Sigmoid colon (tissue), 7 donors: ENCODE results near the gene ZBTB7B. TPM values are rescaled to one million over a fixed set of nuclear protein-coding genes. Genes with fewer than 3 reads are reported as not detected.

Source experiments
- DNase-seq: peaks from one replicate; pipeline ENCODE4 v3.0.0-alpha.2; 2019
- H3K27ac ChIP-seq, 4 donors: fragments of 200-600 bp; sonication (generic); one replicate each; pipeline ENCODE4 v1.5.1; 2016 to 2019; ENCODE audit warnings: mild to moderate bottlenecking in 1 of 4
- H3K27me3 ChIP-seq, 3 donors: fragments of 200-600 bp; sonication (generic); one replicate each; pipeline ENCODE4 v1.5.1; 2019; ENCODE audit warnings: mild to moderate bottlenecking in 1 of 3
- H3K36me3 ChIP-seq, 4 donors: fragments of 200-600 bp; sonication (generic); one replicate each; pipeline ENCODE4 v1.5.1; 2016 to 2019
- H3K4me1 ChIP-seq, 4 donors: fragments of 200-600 bp; sonication (generic); one replicate each; pipeline ENCODE4 v1.5.1; 2017 to 2019
- H3K4me3 ChIP-seq, 4 donors: fragments of 200-600 bp; sonication (generic); one replicate each; pipeline ENCODE4 v1.5.1; 2017 to 2019; ENCODE audit warnings: mild to moderate bottlenecking in 2 of 4, moderate library complexity in 1 of 4
- H3K9me3 ChIP-seq, 4 donors: fragments of 200-600 bp in 3 of 4; sonication (generic) in 3 of 4; one replicate each; pipeline versions ENCODE4 v1.5.1 to v1.6.1; 2013 to 2019
- EP300 ChIP-seq, 4 donors: sonication (generic); formaldehyde crosslinking; IDR thresholded peaks; one replicate each; pipeline ENCODE4 v1.6.1; 2017; ENCODE audit warnings: antibody characterized with exemption in 4 of 4
- POLR2A ChIP-seq, 2 donors: fragments of 450-650 bp; IDR thresholded peaks; one replicate each; pipeline ENCODE4 v1.6.1; 2016; ENCODE audit warnings: antibody characterized with exemption in 2 of 2, mild to moderate bottlenecking in 2 of 2, moderate library complexity in 2 of 2
- POLR2AphosphoS5 ChIP-seq, 4 donors: sonication (generic); formaldehyde crosslinking; IDR thresholded peaks; one replicate each; pipeline ENCODE4 v1.6.1; 2017; ENCODE audit warnings: antibody characterized with exemption in 4 of 4
- WGBS, 2 donors: extraction: QIAGEN DNeasy Blood & Tissue Kit; methylation state at CpG; one replicate each; pipeline ENCODE4 v1.1.7; 2013; 5-methylcytosine and 5-hydroxymethylcytosine counted together
- intact Hi-C: fragments of 100-400 bp; cut with DNase I; formaldehyde crosslinking; loops from one replicate; pipeline ENCODE4 v1.15.1; 2023
- polyA plus RNA-seq, 3 donors: library from polyadenylated mRNA; stranded (reverse); fragments of 200-250 nt; gene quantifications; one replicate each; pipeline ENCODE4 v1.2.3, GENCODE V29; 2013
- total RNA-seq, 4 donors: library from RNA; depleted of rRNA; stranded (reverse); fragments of >200 nt; gene quantifications; one replicate each; pipeline ENCODE4 v1.1.0, GENCODE V29; 2016
- TF ChIP-seq, protein P1 (sequence below), 4 experiments: fragments of 450-650 bp in 3 of 4; fragments of 200-600 bp in 1 of 4; IDR thresholded peaks; one replicate each; pipeline ENCODE4 v1.5.1; 2016 to 2019; ENCODE audit warnings: antibody characterized with exemption in 4 of 4, mild to moderate bottlenecking in 3 of 4, moderate library complexity in 2 of 4
- donor health status: healthy with polysubstance abuse.
- donor health status: Bipolar disorder and iron deficiency.
- donor health status: healthy.

ZBTB7B gene
- total and polyA plus RNA-seq, 7 donors, result 24.4 to 342 (median 35.3) TPM

DNA sequence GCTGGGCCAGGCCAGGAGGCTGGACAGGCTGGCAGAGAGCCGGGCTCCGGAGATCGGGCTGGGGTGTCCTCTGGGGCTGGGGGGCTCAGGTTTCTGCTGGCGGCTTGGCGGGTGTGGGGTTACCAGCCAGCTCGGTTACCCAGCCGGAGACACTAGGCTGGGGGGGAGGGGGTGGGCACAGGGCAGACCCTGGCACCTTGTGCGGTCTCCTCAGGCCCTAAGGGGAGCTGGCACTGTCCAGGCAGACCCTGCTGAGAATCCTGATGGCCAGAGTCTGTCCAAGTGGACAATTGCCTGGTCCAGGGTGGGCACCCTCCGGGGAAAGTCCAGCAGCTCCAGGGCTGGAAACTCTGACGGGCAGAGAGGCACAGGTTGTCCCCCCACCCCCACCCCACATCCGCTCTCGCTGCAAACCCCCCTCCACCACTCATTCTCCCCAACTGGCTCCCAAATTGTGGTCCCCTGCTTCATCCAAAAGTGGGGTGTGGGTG, 6.7 kb downstream of the ZBTB7B start:
- DNase-seq, result no peak
- intact Hi-C loops, result no loop called here
- Histone ChIP-seq H3K4me1 (peaks cover 0 to 93% (median 76%) of the 10 kb centered on the region in 4 donors), H3K4me3 (peak overlapping the region in 2 of 4 donors; percentile 15 to 25), H3K27me3 (no peaks in the 10 kb centered on the region), H3K36me3 (peaks cover 0 to 4% (median 0%) of the 10 kb centered on the region in 4 donors), H3K27ac (peak overlapping the region; percentile 96 to 99 (median 98)), H3K9me3 (no peaks in the 10 kb centered on the region)
- 75 to 77% methylated on average over 12 of the region's 12 CpGs for WGBS, 2 donors
- TF ChIP-seq EP300 (IDR thresholded peaks at IDR 0.05), result no peak
- TF ChIP-seq, protein P1, sequence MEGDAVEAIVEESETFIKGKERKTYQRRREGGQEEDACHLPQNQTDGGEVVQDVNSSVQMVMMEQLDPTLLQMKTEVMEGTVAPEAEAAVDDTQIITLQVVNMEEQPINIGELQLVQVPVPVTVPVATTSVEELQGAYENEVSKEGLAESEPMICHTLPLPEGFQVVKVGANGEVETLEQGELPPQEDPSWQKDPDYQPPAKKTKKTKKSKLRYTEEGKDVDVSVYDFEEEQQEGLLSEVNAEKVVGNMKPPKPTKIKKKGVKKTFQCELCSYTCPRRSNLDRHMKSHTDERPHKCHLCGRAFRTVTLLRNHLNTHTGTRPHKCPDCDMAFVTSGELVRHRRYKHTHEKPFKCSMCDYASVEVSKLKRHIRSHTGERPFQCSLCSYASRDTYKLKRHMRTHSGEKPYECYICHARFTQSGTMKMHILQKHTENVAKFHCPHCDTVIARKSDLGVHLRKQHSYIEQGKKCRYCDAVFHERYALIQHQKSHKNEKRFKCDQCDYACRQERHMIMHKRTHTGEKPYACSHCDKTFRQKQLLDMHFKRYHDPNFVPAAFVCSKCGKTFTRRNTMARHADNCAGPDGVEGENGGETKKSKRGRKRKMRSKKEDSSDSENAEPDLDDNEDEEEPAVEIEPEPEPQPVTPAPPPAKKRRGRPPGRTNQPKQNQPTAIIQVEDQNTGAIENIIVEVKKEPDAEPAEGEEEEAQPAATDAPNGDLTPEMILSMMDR (IDR thresholded peaks at IDR 0.05), result no peak
- TF ChIP-seq POLR2AphosphoS5 (IDR thresholded peaks at IDR 0.05), result no peak
- TF ChIP-seq POLR2A (IDR thresholded peaks at IDR 0.05), result no peak

DNA sequence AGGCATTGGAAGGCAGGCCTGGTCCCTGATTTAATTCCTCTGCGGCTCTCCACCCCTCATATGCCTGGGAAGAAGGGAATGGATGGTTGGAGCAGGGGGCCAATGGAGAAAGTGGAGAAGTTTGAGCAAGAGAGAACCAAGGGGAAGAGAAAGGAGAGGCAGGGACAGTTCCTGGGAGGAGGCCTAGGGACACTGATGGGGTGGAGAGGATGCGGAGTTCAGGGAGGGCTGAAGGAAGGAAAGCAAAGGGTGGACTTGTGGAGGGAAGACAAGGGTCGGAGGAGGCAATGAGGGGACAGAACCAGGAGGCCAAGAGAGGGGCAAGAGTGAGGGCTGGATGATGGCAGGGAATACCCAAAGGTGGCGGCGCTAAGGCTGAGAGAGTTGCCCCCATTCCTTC, 7.1 kb downstream of the ZBTB7B start:
- intact Hi-C loops, result no loop called here

GRCh38 chr1:155010211-155010918, 7.8 kb downstream of the ZBTB7B start:
- TF ChIP-seq POLR2A (IDR thresholded peaks at IDR 0.05) (no peak), POLR2AphosphoS5 (IDR thresholded peaks at IDR 0.05) (no peak), EP300 (IDR thresholded peaks at IDR 0.05) (no peak)
- TF ChIP-seq, protein P1 (IDR thresholded peaks at IDR 0.05), result no peak
- H3K27ac ChIP-seq, result peak overlapping the region; percentile 64 to 98 (median 97)
- no peak for DNase-seq
- no peaks in the 10 kb centered on the region for H3K9me3 ChIP-seq
- H3K36me3 ChIP-seq, result peaks cover 0 to 15% (median 7%) of the 10 kb centered on the region in 4 donors
- intact Hi-C loops, result no loop called here
- H3K4me1 ChIP-seq, result peaks cover 0 to 82% (median 65%) of the 10 kb centered on the region in 4 donors
- H3K4me3 ChIP-seq, result no peak overlapping the region
- H3K27me3 ChIP-seq, result no peaks in the 10 kb centered on the region
- WGBS, 2 donors, result 33 to 40% methylated on average over 11 of the region's 11 CpGs

More for the DNA sequence above, 7.1 kb downstream of the ZBTB7B start:
- Histone ChIP-seq H3K4me1 (peaks cover 0 to 88% (median 71%) of the 10 kb centered on the region in 4 donors), H3K27ac (peak overlapping the region; percentile 29 to 98 (median 97)), H3K4me3 (no peak overlapping the region), H3K9me3 (no peaks in the 10 kb centered on the region), H3K36me3 (peaks cover 0 to 9% (median 3%) of the 10 kb centered on the region in 4 donors), H3K27me3 (no peaks in the 10 kb centered on the region)
- TF ChIP-seq POLR2AphosphoS5 (IDR thresholded peaks at IDR 0.05) (no peak), EP300 (IDR thresholded peaks at IDR 0.05) (no peak), POLR2A (IDR thresholded peaks at IDR 0.05) (no peak)
- TF ChIP-seq, protein P1 (IDR thresholded peaks at IDR 0.05), result no peak
- 84 to 90% methylated on average over 5 of the region's 5 CpGs for WGBS, 2 donors
- DNase-seq, result no peak

GRCh38 chr1:155011004-155011416, 8.4 kb downstream of the ZBTB7B start:
- peak overlapping the region; percentile 64 to 98 (median 97) for H3K27ac ChIP-seq
- DNase-seq, result no peak
- peaks cover 0 to 76% (median 58%) of the 10 kb centered on the region in 4 donors for H3K4me1 ChIP-seq
- TF ChIP-seq POLR2AphosphoS5 (IDR thresholded peaks at IDR 0.05) (no peak), EP300 (IDR thresholded peaks at IDR 0.05) (no peak), POLR2A (IDR thresholded peaks at IDR 0.05) (no peak)
- TF ChIP-seq, protein P1 (IDR thresholded peaks at IDR 0.05), result no peak
- WGBS, 2 donors, result 62 to 78% methylated on average over 5 of the region's 5 CpGs
- no peaks in the 10 kb centered on the region for H3K27me3 ChIP-seq
- no peak overlapping the region for H3K4me3 ChIP-seq
- no peaks in the 10 kb centered on the region for H3K9me3 ChIP-seq
- intact Hi-C loops, result no loop called here
- peaks cover 0 to 21% (median 9%) of the 10 kb centered on the region in 4 donors for H3K36me3 ChIP-seq
